Measurements from ENCODE around the gene JAZF1. TPM values are rescaled to one million over a fixed set of nuclear protein-coding genes. Genes with fewer than 3 reads are reported as not detected.

The JAZF1 gene
- total and polyA plus RNA-seq, 2 of the 8 experiments (the other 6 are each of a cell fraction or from before 2014, with no cell fraction given) = 2.6 to 21.8 TPM

- Histone ChIP-seq H3K56ac (replicated peaks; ENCODE audit: insufficient read length, low read depth, low read length) (no peak overlapping the region), H4K8ac (ENCODE audit: extremely low read depth, insufficient read depth, low read length) (no peak overlapping the region), H3K18ac (ENCODE audit: extremely low read depth, low read length) (no peak overlapping the region), H3K14ac (ENCODE audit: insufficient read length) (no peak overlapping the region), H3K9me3 (ENCODE audit: insufficient read depth in 2 of 2, low read depth in 1 of 2, low read length in 1 of 2) (no peaks in the 10 kb centered on the region), H4K91ac (replicated peaks; ENCODE audit: insufficient read length, low read length) (no peak overlapping the region), H2AK5ac (ENCODE audit: low read depth, low read length) (no peak overlapping the region), H3K4ac (replicated peaks; ENCODE audit: insufficient read length, low read depth, low read length) (no peak overlapping the region), H3K9ac (replicated peaks in 1 of 4; ENCODE audit: extremely low read depth in 1 of 4, low read depth in 3 of 4, low read length in 3 of 4) (no peak overlapping the region), H4K5ac (ENCODE audit: insufficient read length, low read depth, low read length) (no peak overlapping the region), H2BK20ac (ENCODE audit: low read length) (no peak overlapping the region), H3K27ac (ENCODE audit: low read depth, low read length) (no peak overlapping the region; the same call in 1 of the 2 replicates), H3K4me1 (replicated peaks in 1 of 4; ENCODE audit: control insufficient read depth in 3 of 4, insufficient read depth in 4 of 4, low read length in 3 of 4) (peaks cover 3 to 10% (median 8%) of the 10 kb centered on the region in 4 experiments), H3K4me2 (ENCODE audit: insufficient read depth in 1 of 2, low read depth in 2 of 2, low read length in 2 of 2) (peak overlapping the region; percentile 19 to 46; a peak in 3 of 4 replicates), H2AFZ (ENCODE audit: low read length) (no peak overlapping the region), H2BK15ac (ENCODE audit: low read length) (no peak overlapping the region), H2BK12ac (ENCODE audit: low read depth, low read length) (no peak overlapping the region), H3K4me3 (ENCODE audit: extremely low read depth in 1 of 4, insufficient read depth in 2 of 4, low read depth in 3 of 4, low read length in 4 of 4) (peak overlapping the region in 1 of 4 experiments; percentile 6; a peak in 1 of 8 replicates), H3K27me3 (replicated peaks in 1 of 4; ENCODE audit: control insufficient read depth in 3 of 4, extremely low read depth in 1 of 4, insufficient read depth in 3 of 4, low read length in 3 of 4) (no peaks in the 10 kb centered on the region), H4K20me1 (replicated peaks in 1 of 2; ENCODE audit: control insufficient read depth in 1 of 2, insufficient read depth in 2 of 2, low read length in 2 of 2) (no peaks in the 10 kb centered on the region), H3K23ac (ENCODE audit: insufficient read length) (no peak overlapping the region), H3K23me2 (ENCODE audit: low read depth, low read length) (no peaks in the 10 kb centered on the region), H2BK120ac (replicated peaks; ENCODE audit: low read depth, low read length) (no peak overlapping the region), H3K79me1 (ENCODE audit: low read depth, low read length) (no peaks in the 10 kb centered on the region; the same call in 1 of the 2 replicates), H2BK5ac (ENCODE audit: low read depth, low read length) (peak overlapping the region; percentile 46; the same call in 1 of the 2 replicates), H3K36me3 (ENCODE audit: control insufficient read depth in 2 of 4, insufficient read depth in 4 of 4, low read length in 3 of 4) (no peaks in the 10 kb centered on the region), H3K79me2 (ENCODE audit: control insufficient read depth in 1 of 2, insufficient read depth in 2 of 2, low read length in 2 of 2) (no peaks in the 10 kb centered on the region)
- 56% methylated on average over 6 of the region's 6 CpGs; no CpG with 5 or more reads in 1 of the 2 experiments for WGBS, 2 experiments (ENCODE audit: extremely low coverage in 1 of 2, insufficient coverage in 1 of 2, insufficient read length in 1 of 2, insufficient replicate concordance in 2 of 2, low coverage in 1 of 2, low lambda C conversion rate in 2 of 2, missing lambda C conversion rate in 1 of 2)
- FAIRE-seq (peak; percentile 68), DNase-seq (ENCODE audit: low read depth in 1 of 2, low spot score in 2 of 2) (no peak)
- ChIA-PET CTCF (ENCODE audit: partially characterized antibody) (interaction anchor here (0.5 to 2.5 kb wide), 7 partner anchors 10 to 54 kb away, joined by 3 to 12 read pairs (median 4); no protein-coding TSS in a partner anchor), POLR2A (ENCODE audit: partially characterized antibody) (interaction anchor here (0.6 to 1.5 kb wide), 3 partner anchors 10 to 77 kb away, joined by 3 to 5 read pairs (median 3); no protein-coding TSS in a partner anchor)
- TF ChIP-seq NANOG (IDR thresholded peaks at IDR 0.05; ENCODE audit: insufficient read depth, low read depth, low read length, poor library complexity, severe bottlenecking) = no peak
These were observed 283.6 kb downstream of the JAZF1 start for GRCh38 chr7:27897001-27897400.

Data from H1 (cell line).